HG03103 (cell line): ENCODE results near the gene SUCLG2.

Experiments used
- ATAC-seq: cut with Tn5 transposase; IDR thresholded peaks from one replicate; pipeline ENCODE4 v1.9.1; 2021; ENCODE audit warnings: low read depth; ENCODE audit not compliant: unreplicated experiment

Gene SUCLG2, protein sequence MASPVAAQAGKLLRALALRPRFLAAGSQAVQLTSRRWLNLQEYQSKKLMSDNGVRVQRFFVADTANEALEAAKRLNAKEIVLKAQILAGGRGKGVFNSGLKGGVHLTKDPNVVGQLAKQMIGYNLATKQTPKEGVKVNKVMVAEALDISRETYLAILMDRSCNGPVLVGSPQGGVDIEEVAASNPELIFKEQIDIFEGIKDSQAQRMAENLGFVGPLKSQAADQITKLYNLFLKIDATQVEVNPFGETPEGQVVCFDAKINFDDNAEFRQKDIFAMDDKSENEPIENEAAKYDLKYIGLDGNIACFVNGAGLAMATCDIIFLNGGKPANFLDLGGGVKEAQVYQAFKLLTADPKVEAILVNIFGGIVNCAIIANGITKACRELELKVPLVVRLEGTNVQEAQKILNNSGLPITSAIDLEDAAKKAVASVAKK

DNA sequence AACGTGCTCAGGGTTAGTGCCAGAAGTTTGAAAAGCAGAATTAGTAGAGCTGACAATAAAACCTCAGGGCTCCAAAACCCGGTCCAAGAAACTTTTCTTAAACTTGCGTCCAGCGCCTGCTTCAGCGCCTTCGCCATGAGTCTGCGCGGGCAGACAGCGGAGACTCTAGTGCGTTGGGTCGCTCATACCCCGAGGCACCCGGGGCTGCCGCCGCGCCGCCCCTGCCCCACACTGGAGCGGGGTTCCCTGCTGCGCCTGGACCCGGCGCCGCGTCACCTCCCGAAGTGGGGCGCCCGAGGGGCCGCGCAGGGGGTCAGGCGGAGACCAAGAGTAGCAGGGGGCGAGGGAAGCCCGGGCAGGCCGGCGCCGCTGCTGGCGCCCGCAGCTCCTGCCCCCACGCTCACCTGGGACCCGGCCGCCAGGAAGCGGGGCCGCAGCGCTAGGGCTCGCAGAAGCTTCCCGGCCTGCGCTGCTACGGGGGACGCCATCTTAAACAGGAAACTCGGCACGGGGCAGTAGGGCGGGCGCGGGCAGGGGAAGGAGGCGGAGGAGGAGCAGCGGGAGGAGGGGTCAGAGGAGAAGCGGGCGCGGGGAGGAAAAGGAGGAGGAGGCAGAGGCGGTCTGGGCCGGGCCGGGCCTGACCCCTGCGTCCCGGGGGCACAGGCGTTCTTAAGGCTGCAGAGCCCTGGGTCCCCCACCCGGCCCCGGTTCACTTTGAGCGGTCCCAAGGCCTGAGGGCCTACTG lies at the start of gene SUCLG2:
Gene SUCLG2, minus strand, starts transcription at position 514 of the 745 bp plus-strand sequence. Its CDS starts 26 bp downstream, at position 488.
- peak; percentile 50 for ATAC-seq

DNA sequence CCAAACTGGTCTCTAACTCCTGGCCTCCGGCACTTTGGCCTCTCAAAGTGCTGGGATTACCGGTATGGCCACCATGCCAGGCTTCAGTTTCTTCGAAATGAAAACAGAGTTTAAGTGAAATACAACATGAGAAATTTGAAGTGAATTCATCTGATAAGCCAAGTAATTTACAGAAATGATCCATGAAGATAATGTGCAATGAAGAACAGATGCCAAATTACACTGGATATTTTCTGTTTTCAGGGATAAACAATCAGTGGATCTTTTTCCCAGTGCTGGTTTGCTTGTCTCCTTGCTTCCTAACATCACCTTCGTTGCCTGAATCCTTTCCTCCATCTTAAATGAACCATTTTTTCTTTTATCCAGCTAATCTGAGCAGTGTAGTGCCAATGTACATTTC lies 46.2 kb upstream of the SUCLG2 start:
- no peak for ATAC-seq

DNA sequence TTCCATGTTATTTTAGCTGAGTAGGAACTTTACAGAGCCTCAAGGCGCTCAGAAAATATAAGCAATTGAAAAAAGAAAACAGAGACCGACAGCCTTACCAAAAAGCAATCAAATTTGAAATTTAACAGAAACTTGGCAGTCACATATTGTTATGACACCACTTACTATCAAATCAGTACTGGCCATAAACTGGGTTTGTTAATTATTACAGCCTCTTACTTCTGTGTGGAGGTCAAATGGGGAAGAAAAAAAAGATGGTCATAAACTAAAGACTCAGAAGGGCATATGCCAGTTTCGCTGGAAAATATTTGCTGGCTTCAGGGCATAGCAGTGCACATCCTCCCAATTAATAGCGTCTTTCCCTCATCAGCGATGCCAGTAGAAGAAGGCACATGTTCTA lies 45.5 kb upstream of the SUCLG2 start:
- no peak for ATAC-seq

DNA sequence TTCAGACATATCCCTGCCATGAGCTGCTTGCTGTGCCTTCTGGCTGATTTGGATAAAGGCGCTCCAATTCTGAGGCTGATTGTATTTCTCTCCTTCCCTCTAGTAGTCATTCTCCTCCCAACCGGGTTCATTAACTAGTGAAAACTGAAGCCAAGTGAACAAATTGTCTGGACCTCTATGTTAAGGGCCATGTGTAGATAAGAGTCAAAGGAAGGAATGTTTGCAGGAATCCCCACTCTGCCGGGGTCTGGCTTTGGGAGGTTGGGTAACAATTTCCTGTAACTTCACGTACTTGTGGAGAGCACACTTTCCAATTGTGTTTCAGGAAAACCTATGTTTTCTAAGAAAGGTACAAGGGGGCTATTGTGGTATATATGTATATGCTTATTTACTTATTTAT lies 38.2 kb upstream of the SUCLG2 start:
- ATAC-seq, result no peak

DNA sequence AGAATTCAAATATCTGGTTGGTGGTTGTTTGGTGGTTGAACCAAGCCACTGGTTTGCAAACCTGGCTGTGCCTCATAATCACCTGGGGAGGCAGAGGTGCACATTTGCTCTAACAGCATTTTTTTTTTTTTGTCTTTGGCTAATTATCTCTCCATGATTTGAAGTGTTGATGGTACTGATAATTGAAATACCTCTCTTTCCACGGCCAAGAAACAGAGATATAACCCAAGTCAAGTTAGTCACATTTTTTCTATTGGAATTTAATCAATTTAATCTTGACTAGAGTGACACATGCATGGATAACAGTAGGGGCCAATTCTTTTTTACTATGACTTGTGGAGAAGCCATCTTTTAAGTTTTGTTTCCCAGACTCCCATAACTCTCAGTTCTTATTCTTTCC lies 37.5 kb upstream of the SUCLG2 start:
- ATAC-seq, result no peak

DNA sequence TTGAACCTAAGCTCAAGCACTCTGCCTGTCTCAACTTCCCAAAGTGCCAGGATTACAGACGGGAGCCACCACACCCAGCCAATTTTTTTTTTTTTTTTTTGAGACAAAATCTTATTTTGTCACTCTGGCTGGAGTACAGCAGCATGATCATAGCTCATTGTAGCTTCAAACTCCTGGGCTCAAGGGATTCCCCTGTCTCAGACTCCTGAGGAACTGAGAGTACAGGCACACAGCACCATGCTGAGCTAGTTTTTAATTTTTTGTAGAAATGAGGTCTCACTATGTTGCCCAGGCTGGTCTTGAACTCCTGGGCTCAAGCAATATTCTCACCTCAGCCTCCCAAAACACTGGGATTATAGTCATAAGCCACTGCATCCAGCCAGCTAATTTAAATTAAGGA lies 36.8 kb upstream of the SUCLG2 start:
- ATAC-seq, result no peak

DNA sequence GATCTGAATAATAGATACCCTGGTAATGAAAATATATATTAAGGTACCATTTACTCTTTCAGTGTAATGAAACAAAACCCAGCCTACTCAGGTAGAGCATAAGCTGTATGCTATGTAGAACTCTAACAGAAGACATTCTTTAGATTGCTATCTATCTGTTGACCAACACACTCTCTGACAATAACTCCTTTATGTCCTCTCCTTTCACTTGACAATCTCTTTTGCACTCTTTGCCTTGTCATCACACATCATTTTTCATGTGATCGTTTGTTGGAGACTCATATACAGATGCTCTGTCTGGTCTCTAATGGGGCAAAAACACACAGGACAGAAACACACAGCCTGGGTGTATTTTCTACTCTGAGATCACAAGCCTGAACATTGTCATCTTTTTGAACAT lies 35.4 kb upstream of the SUCLG2 start:
- ATAC-seq, result no peak

DNA sequence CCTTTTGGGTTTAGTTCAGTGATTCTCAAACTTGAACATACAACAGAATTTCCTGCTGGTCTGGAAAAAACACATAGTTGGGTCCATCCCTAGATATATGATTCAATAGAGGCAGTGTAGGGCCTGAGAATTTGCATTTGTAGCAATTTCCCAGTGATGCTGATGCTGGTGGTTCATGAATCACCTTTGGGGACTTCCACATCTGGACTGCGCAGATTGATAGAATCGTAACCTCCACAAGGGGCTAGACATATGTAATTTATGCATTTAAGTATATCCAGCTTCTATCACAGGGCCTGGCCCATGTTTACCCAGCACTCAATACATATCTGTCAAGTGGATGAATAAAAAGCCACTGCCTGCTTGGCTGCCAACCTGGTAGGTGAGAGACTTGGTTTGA lies 33.8 kb upstream of the SUCLG2 start:
- no peak for ATAC-seq

DNA sequence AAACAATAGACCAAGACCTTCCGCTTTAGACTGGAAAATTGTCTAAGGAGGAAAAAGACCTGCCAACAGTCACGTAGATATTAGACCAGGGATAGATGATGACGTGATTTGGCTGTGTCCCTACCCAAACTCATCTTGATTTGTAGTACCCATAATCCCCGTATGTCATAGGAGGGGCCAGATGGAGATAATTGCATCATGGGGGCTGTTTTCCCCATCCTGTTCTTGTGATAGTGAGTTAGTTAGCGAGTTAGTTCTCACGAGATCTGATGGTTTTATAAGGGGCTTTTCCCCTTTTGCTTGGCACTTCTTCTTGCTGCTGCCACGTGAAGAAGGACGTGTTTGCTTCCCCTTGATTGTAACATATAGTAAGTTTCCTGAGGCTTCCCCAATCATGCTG lies 31.7 kb upstream of the SUCLG2 start:
- ATAC-seq, result no peak

DNA sequence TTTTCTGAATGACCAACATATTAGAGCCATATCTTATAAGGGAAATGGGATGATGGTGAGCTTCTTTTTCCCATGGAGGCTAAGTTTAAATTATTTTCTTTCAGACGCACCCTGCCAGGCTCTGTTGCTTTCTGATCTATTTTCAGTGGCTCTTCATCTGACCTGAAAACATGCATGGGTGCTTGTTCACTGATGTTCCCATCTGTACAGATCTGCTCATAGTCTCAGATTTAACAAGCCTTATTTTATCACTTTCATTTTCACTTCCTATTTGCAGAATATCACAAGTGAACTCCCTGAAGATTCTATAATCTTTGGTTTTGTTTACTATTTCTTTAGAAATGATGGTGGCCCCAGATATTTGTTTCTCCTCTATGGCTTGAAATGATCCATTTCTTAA lies 31.1 kb upstream of the SUCLG2 start:
- peak; percentile 99 for ATAC-seq

DNA sequence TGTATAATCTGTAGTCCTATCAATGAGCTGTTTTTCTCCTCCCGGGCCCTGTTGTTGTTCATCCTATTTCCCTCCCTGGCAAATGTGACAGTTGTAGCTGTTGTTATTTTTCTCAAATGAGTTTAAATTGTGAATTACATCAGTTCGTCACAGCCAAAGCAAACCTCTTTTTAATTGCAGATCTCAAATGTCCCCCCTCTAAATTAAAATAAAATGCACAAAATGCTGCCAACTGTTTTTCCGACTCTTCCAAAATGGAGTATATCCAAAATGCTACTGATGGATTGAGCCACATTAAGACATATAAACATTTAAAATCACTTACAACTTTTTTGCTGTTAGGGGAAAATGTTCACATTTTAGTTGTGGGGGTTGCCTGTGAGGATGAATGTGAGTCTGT lies 29.8 kb upstream of the SUCLG2 start:
- no peak for ATAC-seq

DNA sequence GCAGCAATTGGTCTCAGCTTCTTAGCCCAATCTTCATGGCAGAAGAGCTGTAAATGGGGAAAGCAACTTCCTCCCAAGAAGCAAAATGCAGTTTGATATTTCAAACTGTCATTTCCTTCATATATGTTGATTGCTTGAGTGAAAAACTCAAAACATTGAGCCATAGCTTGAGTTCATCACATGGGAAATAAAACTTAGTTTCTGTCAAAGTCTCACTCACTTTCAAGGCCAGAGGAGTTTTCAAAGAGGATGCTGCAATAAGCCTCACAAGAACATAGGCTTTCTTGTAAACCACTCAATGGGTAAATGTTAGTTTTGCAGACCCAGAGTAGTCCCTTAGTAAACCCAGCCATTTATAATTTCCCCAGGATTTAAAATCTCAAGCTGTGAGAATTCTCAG lies 29.1 kb upstream of the SUCLG2 start:
- no peak for ATAC-seq

DNA sequence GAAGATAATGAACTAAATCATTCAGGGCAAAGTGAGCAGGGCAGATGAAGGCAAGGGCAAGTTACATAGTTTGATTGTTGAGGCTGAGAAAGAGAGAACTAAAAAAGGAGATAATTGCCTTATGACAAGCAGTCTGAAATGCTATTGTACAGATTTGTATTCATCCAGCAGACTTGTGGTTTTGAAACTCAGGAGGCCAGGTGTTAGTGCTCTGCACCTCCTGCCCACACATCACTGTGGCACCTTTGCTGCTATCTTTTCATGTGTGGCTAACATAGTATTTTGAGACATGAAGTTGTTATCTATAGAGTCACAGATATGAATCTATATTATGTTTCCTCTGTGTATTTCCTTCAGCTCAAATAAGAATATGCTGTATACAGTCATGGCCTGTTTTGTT lies 24.3 kb upstream of the SUCLG2 start:
- peak; percentile 81 for ATAC-seq

DNA sequence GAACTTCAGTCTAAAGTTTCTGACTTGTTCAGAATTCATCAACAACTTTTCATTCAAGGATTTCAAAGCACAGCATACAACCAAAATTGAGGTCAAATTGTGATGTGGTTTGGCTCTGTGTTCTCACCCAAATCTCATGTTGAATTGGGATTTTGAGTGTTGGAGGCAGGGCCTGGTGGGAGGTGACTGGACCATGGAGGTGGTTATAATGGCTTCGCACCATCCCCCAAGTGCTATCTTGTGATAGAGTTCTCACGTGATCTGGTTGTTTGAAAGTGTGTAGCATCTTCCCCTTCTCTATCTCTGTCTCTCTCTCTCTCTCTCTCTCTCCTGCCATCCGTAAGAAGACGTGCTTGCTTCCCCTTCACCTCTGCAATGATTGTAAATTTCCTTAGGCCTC lies 19.6 kb upstream of the SUCLG2 start:
- no peak for ATAC-seq

DNA sequence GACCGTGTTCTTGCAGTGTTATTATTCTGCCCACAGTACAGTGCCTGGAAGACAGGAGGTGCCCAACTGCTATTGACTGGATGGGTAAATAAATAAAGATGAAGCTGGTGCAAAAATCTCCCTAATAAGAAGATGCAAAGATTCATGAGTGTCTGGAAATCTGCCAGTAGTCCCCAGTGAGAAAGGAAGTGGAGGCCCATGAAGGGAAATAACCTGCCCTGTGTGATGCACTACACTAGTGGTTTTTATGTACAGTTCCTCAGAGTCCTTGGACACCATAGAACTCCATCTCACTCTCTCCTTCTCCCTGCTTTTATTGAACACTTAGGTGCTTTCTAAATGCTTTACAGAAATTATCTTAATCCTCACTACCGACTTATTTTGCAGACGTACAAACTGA lies 8.3 kb upstream of the SUCLG2 start:
- ATAC-seq, result peak; percentile 65

DNA sequence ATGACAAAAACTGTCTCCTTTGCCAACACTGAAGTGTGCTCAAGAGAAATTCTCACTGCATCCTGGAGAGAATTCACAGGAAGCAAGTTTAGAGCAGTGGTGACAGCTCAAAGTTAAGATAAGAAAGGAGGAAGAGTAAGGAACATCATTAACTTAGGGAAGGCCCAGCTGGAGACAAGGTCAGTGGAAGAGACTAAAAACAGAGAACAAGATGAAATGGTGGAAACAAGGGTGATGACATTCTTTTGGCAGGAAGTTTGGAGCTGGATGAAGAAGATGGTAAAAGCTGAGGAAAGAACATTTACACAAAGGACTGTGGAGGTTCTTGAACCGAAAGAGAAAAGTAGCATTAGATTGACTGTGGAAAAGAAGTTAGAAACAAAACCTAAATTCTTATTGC lies 6.7 kb upstream of the SUCLG2 start:
- ATAC-seq, result no peak

DNA sequence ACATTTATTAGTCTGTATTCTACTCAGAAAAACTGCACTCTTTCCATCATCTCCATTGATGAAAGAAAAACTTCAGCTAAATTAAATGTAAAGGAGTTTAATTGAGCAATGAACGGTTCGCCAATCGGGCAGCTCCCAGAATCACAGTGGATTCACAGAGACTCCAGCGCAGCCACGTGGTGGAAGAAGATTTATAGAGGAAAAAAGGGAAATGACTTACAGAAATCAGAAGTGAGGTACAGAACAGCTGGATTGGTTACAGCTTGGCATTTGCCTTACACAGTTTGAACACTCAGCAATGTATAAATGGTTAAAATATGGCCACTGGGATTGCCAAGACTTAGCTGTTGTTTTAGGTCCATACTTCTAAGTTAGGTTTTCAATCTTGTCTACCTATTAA lies 2.8 kb upstream of the SUCLG2 start:
- no peak for ATAC-seq

DNA sequence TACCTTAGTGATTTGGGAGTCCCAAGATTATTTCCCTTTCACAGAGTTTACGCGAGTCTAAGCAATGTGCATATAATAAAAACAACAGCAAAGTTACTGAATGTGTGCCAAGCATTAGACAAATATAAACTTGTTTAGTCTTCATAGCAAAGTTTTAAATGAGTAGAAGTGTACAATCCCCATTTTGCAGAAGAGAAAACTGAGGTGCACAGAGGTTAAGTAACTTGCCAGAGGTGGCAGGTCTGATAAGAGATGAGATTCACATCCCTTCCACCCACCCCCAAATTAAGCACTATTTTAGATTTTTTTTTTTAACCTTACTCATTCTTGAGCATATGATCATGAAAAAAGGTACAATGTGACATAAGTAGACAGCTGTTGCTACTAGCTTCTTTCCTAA lies 2.2 kb upstream of the SUCLG2 start:
- no peak for ATAC-seq

DNA sequence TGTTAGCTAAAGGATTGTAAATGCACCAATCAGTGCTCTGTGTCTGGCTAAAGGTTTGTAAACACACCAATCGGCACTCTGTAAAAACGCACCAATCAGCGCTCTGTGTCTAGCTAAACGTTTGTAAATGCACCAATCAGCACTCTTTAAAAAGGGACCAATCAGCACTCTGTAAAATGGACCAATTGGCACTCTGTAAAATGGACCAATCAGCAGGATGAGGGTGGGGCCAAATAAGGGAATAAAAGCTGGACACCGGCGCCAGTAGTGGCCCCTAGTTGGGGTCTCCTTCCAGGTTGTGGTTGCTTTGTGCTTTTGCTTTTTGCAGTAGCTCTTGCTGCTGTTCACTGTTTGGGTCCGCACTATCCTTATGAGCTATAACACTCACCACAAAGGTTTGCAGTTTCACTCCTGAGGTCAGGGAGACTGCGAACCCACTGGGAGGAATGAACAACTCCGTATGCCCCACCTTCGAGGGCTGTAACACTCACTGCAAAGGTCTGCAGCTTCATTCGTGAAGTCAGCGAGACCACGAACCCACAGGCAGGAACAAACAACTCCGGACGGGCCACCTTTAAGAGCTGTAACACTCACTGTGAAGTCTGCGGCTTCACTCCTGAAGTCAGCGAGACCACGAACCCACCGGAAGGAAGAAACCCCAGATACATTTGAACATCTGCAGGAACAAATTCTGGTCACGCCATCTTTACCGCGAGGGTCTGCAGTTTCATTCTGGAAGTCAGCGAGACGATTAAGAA lies 1.1 kb upstream of the SUCLG2 start:
- peak; percentile 45 for ATAC-seq

DNA sequence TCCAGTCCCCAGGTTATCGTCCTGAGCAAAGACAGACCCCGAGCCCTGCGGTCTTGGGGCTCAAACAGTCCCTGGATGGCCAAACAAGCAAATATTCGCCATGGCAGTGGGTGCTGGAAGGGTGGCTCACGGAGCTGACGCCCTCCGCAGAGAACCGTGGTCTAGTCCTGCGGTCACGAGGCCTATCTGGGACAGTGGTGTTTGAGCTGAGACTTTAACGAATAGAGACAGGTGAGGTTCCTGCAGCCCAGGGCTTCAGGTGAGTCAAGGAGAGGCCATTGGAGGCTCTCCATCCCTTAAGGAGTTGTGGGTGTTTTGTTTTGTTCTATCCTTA lies 399 bp upstream of the SUCLG2 start:
- no peak for ATAC-seq

DNA sequence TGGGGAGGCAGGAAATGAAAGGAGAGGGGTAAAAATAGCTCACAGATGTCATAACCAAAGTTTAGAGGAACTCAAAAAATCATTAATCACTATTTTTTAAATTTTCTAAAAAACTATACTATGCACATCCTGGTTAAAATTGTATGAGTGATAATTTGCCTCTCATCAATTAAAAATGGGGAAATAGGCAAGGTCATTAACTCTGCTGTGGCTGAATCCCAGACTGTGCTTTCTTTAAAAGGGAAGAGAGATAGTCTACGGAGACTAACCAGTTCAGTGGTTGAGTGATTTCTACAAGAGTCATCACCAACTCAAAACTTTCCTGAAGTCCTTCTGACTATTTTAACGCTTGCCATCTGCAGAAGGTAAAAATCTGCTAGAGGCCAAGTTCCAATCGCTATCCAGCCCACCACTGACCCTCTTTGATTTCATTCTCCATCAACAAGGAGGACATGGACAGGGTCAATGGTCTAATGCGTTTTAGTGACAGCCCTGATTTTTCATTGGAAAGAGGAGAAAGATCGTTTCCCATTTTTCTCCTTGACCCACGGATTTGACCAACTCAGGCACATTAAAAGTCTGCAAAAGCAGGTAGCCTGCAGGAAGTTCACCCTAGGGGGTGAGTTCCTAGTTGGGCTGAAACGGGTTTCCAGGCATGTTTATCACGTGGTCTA lies 850 bp downstream of the SUCLG2 start:
- peak; percentile 7 for ATAC-seq
